B cell (primary cell): ENCODE measurements around the gene PGF.

ENCODE experiments used
- CTCF ChIP-seq: fragments of 200-600 bp; IDR thresholded peaks from one replicate; pipeline ENCODE4 v1.8.0; 2022; ENCODE audit warnings: antibody characterized with exemption, mild to moderate bottlenecking
- EZH2 ChIP-seq: IDR thresholded peaks from 2 replicates; pipeline ENCODE4 v1.6.1; 2012; ENCODE audit warnings: borderline replicate concordance, low read depth, mild to moderate bottlenecking, moderate library complexity, low read length; ENCODE audit not compliant: insufficient read depth, poor library complexity, severe bottlenecking

- TF ChIP-seq CTCF (no peak), EZH2 (no peak)
These were observed 19.2 kb downstream of the PGF start for GRCh38 chr14:74936151-74936550.
